Measurements from ENCODE around the gene ZNF418. TPM values are rescaled to one million over a fixed set of nuclear protein-coding genes. Genes with fewer than 3 reads are reported as not detected.

Gene ZNF418
- total and polyA plus RNA-seq, 2 of the 13 experiments (the other 11 are each of a cell fraction or from before 2014, with no cell fraction given): 0.07 to 0.27 TPM

- TF ChIP-seq ZNF503 (CRISPR knock-in tag; IDR thresholded peaks at IDR 0.05) (no peak), ZMAT3 (CRISPR knock-in tag; conservative IDR thresholded peaks at IDR 0.05) (peak; percentile 82; the same call in 1 of the 2 replicates), SRY (CRISPR knock-in tag; IDR thresholded peaks at IDR 0.05) (no peak), ZSCAN22 (CRISPR knock-in tag; IDR thresholded peaks at IDR 0.05) (peak; percentile 100), ZNF773 (CRISPR knock-in tag; IDR thresholded peaks at IDR 0.05; ENCODE audit: borderline replicate concordance) (no peak; the same call in 1 of the 2 replicates), MBD4 (IDR thresholded peaks at IDR 0.05; ENCODE audit: borderline replicate concordance, low read length) (no peak), RCOR2 (CRISPR knock-in tag; IDR thresholded peaks at IDR 0.05) (0 out of 2 replicates have a peak, but pooled peaks have one; percentile 17), NFKB2 (CRISPR knock-in tag; IDR thresholded peaks at IDR 0.05; ENCODE audit: borderline replicate concordance) (peak; percentile 44; the same call in 1 of the 2 replicates), AGO1 (IDR thresholded peaks at IDR 0.05; ENCODE audit: low read depth, low read length, poor library complexity, severe bottlenecking) (peak; percentile 17), USF2 (IDR thresholded peaks at IDR 0.05; ENCODE audit: low read depth, low read length) (no peak), USF2 (CRISPR knock-in tag; IDR thresholded peaks at IDR 0.05; ENCODE audit: borderline replicate concordance) (no peak), ZBTB34 (CRISPR knock-in tag; IDR thresholded peaks at IDR 0.05) (no peak), ZNF207 (IDR thresholded peaks at IDR 0.05; ENCODE audit: borderline replicate concordance) (no peak), SP2 (CRISPR knock-in tag; IDR thresholded peaks at IDR 0.05) (peak; percentile 84), ZSCAN25 (CRISPR knock-in tag; IDR thresholded peaks at IDR 0.05) (no peak), MTF2 (CRISPR knock-in tag; IDR thresholded peaks at IDR 0.05; ENCODE audit: borderline replicate concordance) (peak; percentile 64; the same call in 1 of the 2 replicates), ZNF430 (CRISPR knock-in tag; IDR thresholded peaks at IDR 0.05) (peak; percentile 80; the same call in 1 of the 2 replicates), NKX3-1 (CRISPR knock-in tag; IDR thresholded peaks at IDR 0.05) (peak; percentile 23; the same call in 1 of the 2 replicates), NCOA1 (CRISPR knock-in tag; IDR thresholded peaks at IDR 0.05) (0 out of 2 replicates have a peak, but pooled peaks have one; percentile 62), MAFG (CRISPR knock-in tag; IDR thresholded peaks at IDR 0.05) (no peak), ETV6 (CRISPR knock-in tag; conservative IDR thresholded peaks at IDR 0.05) (no peak; the same call in 1 of the 2 replicates), MED13 (CRISPR knock-in tag; IDR thresholded peaks at IDR 0.05) (no peak), EEA1 (CRISPR knock-in tag; IDR thresholded peaks at IDR 0.05; ENCODE audit: borderline replicate concordance) (no peak), RBAK (CRISPR knock-in tag; IDR thresholded peaks at IDR 0.05) (no peak), ZNF607 (CRISPR knock-in tag; IDR thresholded peaks at IDR 0.05; ENCODE audit: borderline replicate concordance) (no peak; the same call in 1 of the 2 replicates), ZNF124 (CRISPR knock-in tag; IDR thresholded peaks at IDR 0.05) (peak; percentile 53; the same call in 1 of the 2 replicates)
Observed at GRCh38 chr19:57947419-57948134, 12.4 kb upstream of the ZNF418 start, which contains the start of gene ZNF256 (continued).

Measured in HepG2 (cell line).